HG03342 (cell line): ENCODE data around the gene RNF138.
"Not testable (repeated sequence)": the region's sequence is repeated elsewhere in the genome, so short reads cannot be mapped to it uniquely, and the experiment has no call there.

Experiments
- ATAC-seq: cut with Tn5 transposase; IDR thresholded peaks from one replicate; pipeline ENCODE4 v1.9.1; 2021; ENCODE audit warnings: mild to moderate bottlenecking, moderate library complexity; ENCODE audit not compliant: unreplicated experiment

RNF138 gene

GRCh38 chr18:32167980-32168730 is 76.5 kb downstream of the RNF138 start:
- ATAC-seq = no peak

GRCh38 chr18:32173654-32174053 is 82.0 kb downstream of the RNF138 start:
- ATAC-seq = no peak

GRCh38 chr18:32174719-32175118 is 83.0 kb downstream of the RNF138 start:
- no peak for ATAC-seq

- ATAC-seq = no peak
Measured at GRCh38 chr18:32175265-32175664, 83.6 kb downstream of the RNF138 start.

- not testable (repeated sequence) for ATAC-seq
Measured at GRCh38 chr18:32176745-32177144, 85.1 kb downstream of the RNF138 start.

- ATAC-seq = no peak
Measured at GRCh38 chr18:32177530-32177929, 85.9 kb downstream of the RNF138 start.
